Measurements from ENCODE around the gene TMEM187.

TMEM187 gene

GRCh38 chrX:153969904-153970356 is 2.6 kb upstream of the TMEM187 start:
- Histone ChIP-seq H3K27me3 (ENCODE audit: control insufficient read depth, insufficient read depth, low read length) (no peaks in the 10 kb centered on the region), H3K27ac (no peak overlapping the region), H3K9me3 (ENCODE audit: control insufficient read depth, low read length) (no peaks in the 10 kb centered on the region), H3K36me3 (ENCODE audit: control insufficient read depth, insufficient read depth, low read length) (no peaks in the 10 kb centered on the region), H3K79me2 (peaks cover 21% of the 10 kb centered on the region), H3K4me3 (ENCODE audit: low read depth, low read length) (peak overlapping the region; percentile 93), H3K4me1 (peaks cover 29% of the 10 kb centered on the region), H3K4me2 (ENCODE audit: low read length) (peak overlapping the region; percentile 72), H2AFZ (no peak overlapping the region), H3K9ac (no peak overlapping the region)
- TF ChIP-seq, protein P1, sequence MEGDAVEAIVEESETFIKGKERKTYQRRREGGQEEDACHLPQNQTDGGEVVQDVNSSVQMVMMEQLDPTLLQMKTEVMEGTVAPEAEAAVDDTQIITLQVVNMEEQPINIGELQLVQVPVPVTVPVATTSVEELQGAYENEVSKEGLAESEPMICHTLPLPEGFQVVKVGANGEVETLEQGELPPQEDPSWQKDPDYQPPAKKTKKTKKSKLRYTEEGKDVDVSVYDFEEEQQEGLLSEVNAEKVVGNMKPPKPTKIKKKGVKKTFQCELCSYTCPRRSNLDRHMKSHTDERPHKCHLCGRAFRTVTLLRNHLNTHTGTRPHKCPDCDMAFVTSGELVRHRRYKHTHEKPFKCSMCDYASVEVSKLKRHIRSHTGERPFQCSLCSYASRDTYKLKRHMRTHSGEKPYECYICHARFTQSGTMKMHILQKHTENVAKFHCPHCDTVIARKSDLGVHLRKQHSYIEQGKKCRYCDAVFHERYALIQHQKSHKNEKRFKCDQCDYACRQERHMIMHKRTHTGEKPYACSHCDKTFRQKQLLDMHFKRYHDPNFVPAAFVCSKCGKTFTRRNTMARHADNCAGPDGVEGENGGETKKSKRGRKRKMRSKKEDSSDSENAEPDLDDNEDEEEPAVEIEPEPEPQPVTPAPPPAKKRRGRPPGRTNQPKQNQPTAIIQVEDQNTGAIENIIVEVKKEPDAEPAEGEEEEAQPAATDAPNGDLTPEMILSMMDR (IDR thresholded peaks at IDR 0.05): no peak

DNA sequence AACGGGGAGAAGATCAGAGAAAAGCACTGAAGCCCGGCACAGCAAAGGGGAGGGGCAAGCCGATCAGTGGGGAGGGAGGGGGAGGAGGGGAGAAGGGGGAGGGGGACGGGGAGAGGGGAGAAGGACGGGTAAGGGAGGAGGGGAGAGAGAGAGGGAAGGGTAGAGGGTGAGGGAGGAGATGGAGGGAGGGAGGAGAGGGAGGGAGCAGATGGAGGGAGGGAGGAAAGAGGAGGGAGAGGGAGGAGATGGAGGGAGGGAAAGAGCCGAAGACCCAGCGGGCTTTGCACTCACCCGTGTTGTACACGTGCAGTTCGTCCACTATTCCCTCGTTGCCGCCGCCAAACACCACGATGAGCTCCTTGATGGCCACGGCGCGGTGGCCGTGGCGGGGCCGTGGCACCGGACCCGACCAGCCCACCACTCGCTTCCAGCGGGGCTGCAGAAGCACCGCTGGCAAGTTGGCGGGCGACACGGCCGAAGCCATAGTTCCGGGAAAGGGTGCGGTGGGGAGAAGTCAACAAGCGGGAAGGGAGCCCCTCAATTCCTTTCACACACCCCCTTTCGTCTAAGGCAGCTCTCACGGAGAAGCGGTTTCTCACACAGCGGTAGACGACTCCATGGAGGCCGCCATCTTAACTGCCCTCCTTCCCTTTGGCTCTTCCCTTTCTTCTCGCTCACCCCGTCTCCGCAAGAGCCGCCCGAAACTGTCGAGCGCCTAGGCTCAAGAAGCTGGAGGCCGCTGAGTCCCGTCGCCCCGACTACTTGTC is 2.0 kb upstream of the TMEM187 start:
- Histone ChIP-seq H3K9me3 (ENCODE audit: control insufficient read depth, low read length) (no peaks in the 10 kb centered on the region), H3K4me3 (ENCODE audit: low read depth, low read length) (peak overlapping the region; percentile 93), H3K27ac (peak overlapping the region; percentile 100), H3K79me2 (peaks cover 15% of the 10 kb centered on the region), H3K4me1 (peaks cover 29% of the 10 kb centered on the region), H3K27me3 (ENCODE audit: control insufficient read depth, insufficient read depth, low read length) (no peaks in the 10 kb centered on the region), H3K9ac (peak overlapping the region; percentile 43), H3K36me3 (ENCODE audit: control insufficient read depth, insufficient read depth, low read length) (no peaks in the 10 kb centered on the region), H3K4me2 (ENCODE audit: low read length) (peak overlapping the region; percentile 82), H2AFZ (peak overlapping the region; percentile 93)
- TF ChIP-seq, protein P1 (IDR thresholded peaks at IDR 0.05): no peak

DNA sequence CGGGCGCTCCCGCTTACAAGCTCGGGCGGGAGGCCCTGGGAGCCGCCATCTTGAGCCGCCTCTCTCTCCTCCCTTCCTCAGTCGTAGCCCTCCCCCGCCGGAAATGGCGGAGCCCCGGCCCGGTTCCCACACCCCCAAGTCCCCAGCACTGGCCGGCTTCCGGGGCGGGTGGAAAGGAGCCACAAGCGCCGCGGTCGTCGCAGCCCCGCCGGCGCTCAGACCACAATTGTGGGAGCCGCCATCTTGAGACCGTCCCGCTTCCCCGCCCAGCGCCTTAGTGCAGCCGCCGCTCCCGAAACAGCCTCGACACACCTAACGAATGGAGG is 1.5 kb upstream of the TMEM187 start:
- Histone ChIP-seq H3K4me1 (peaks cover 26% of the 10 kb centered on the region), H3K36me3 (ENCODE audit: control insufficient read depth, insufficient read depth, low read length) (no peaks in the 10 kb centered on the region), H3K79me2 (peaks cover 15% of the 10 kb centered on the region), H3K4me3 (ENCODE audit: low read depth, low read length) (peak overlapping the region; percentile 93), H3K27ac (peak overlapping the region; percentile 100), H2AFZ (peak overlapping the region; percentile 93), H3K4me2 (ENCODE audit: low read length) (peak overlapping the region; percentile 82), H3K9ac (peak overlapping the region; percentile 97), H3K9me3 (ENCODE audit: control insufficient read depth, low read length) (no peaks in the 10 kb centered on the region), H3K27me3 (ENCODE audit: control insufficient read depth, insufficient read depth, low read length) (no peaks in the 10 kb centered on the region)
- TF ChIP-seq, protein P1 (IDR thresholded peaks at IDR 0.05): no peak

GRCh38 chrX:153971450-153972367 is 845 bp upstream of the TMEM187 start, which contains the start of gene HCFC1:
HCFC1 (minus strand) TSS chrX:153971818; CDS start chrX:153970840, 978 bp downstream.
- Histone ChIP-seq H3K79me2 (peaks cover 15% of the 10 kb centered on the region), H3K9ac (peak within 1 kb of the TSS; percentile 97), H3K36me3 (ENCODE audit: control insufficient read depth, insufficient read depth, low read length) (no peaks in the 10 kb centered on the region), H3K27me3 (ENCODE audit: control insufficient read depth, insufficient read depth, low read length) (no peaks in the 10 kb centered on the region), H3K9me3 (ENCODE audit: control insufficient read depth, low read length) (no peaks in the 10 kb centered on the region), H3K4me2 (ENCODE audit: low read length) (peak within 1 kb of the TSS; percentile 82), H3K4me3 (ENCODE audit: low read depth, low read length) (peak within 1 kb of the TSS; percentile 93), H3K27ac (peak within 1 kb of the TSS; percentile 100), H3K4me1 (peaks cover 22% of the 10 kb centered on the region), H2AFZ (peak within 1 kb of the TSS; percentile 93)
- TF ChIP-seq, protein P1 (IDR thresholded peaks at IDR 0.05): no peak
